IPS DF 19.7 (cell line): ENCODE data around the gene SDC3.

ENCODE experiments used
- DNase-seq: peaks from one replicate; pipeline ENCODE4 v3.0.0-alpha.2; 2013; ENCODE audit warnings: low read depth, low spot score

SDC3 gene

DNA sequence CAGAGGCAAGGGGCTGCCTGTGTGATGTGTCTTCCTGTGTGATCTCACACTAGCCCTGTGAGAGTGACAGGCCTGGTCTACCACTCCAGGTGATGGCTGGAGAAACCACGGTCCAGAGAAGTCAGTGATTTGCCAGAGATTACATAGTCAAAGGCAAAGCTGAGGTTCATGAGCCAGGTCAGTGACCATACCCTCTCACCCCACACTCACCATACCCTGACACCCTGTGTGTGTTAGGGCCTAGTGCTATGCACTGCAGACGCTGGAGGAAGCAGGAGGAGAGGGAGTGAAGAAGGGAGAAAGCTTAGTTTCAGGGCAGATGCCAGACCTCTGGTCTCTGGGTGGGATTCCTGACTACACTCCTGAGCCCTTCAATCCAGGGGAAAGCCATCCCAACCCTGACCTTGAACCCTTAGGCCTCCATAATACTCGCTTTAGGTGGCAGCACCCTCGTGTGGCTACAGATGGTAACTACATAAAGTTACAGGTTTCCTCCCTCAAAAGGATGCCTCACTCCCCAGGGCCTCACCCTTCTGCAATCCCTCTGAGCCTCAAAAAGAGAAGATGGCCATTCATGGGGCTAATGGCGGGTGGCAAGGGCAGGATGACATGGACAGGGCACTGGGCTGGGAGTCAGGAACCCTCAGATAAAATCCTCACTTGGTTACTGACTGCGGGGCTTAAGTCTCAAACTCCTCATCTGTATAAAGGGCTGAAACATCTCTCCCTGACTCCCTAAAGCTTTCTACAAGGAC lies 20.8 kb upstream of the SDC3 start:
- peak; percentile 40 for DNase-seq

DNA sequence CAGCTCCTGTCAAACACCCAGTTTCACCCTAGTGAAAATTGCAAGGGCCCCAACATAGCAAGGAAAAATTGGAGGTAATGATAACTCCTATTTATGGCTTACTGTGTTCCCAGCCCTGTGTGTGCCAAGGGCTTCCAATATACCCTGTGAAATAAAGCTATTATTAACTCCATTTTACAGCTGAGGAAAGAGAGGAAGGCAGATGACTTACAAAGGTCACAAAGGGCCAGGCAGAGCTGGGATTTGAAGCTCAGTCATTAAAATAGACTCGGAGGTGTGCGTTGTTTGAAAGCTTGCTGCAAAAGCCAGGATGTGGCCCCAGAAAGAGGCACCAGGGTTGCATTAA lies 20.2 kb upstream of the SDC3 start:
- no peak for DNase-seq

DNA sequence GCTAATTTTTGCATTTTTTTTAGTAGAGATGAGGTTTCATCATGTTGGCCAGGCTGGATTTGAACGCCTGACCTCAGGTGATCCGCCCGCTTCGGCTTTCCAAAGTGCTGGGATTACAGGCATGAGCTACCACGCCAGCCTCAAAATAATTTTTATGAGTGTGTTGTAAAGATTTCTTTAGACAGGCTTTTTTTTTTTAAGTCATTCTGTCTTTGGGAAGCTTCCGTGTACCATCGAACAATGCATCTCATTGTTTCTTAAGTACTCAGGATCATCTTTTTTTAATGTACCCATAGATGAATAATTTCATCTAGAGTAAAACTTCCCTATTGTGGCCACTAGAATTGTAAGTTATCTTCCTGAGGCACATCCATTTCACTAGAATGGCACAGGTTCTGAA lies 19.6 kb upstream of the SDC3 start:
- no peak for DNase-seq

DNA sequence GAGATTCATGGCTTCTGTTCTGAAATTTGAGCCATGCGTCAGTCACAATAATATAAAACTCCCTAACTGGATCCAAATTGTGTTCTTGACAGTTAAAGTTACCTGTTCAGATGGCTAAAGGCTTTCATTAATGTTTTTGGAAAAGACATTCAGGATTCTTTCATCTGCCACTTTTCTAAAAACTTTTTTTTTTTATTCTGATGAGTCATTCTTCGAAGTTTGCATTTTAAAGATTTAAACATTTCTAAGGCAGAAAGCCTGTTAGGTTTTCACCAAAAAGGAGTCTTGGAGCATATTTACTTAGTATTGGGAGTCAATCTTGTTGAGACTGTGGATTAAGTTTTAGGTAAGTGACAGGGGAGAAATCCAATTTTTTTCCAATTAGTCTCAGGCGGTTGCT lies 18.9 kb upstream of the SDC3 start:
- no peak for DNase-seq

DNA sequence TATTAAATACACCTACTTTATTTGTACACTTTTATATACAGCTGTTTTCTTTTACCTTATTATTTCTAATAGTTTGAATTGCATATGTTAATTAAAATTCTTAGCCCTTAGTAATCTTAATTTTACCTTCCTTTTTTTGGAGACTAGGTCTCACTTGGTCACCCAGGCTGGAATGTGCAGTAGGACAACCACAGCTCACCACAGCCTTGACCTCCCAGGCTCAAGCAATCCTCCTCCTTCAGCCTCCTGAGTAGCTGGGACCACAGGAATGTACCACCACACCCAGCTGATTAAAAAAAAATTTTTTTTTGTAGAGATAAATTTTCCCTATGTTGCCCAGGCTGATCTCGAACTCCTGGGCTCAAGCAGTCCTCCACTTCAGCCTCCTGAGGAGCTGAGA lies 15.0 kb upstream of the SDC3 start:
- DNase-seq: no peak

DNA sequence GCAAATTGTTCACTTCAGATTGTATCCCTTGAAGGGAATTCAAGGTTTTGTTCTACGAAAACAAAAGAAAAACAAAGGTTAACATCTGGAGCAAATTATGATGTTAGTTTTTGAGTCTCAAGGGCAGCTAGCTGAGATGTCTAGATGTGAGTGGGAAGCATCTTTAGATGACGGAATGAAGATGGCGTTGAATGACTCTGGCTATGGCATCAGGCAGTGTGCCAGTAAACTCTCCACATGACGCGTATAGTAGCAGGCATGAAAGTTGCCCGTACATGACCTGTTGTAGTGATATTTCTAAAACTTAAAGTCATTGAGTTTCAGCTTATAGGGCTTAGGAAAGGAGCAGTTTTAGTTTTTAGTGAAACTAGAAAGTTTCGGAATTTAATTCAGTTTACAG lies 12.3 kb upstream of the SDC3 start:
- no peak for DNase-seq

DNA sequence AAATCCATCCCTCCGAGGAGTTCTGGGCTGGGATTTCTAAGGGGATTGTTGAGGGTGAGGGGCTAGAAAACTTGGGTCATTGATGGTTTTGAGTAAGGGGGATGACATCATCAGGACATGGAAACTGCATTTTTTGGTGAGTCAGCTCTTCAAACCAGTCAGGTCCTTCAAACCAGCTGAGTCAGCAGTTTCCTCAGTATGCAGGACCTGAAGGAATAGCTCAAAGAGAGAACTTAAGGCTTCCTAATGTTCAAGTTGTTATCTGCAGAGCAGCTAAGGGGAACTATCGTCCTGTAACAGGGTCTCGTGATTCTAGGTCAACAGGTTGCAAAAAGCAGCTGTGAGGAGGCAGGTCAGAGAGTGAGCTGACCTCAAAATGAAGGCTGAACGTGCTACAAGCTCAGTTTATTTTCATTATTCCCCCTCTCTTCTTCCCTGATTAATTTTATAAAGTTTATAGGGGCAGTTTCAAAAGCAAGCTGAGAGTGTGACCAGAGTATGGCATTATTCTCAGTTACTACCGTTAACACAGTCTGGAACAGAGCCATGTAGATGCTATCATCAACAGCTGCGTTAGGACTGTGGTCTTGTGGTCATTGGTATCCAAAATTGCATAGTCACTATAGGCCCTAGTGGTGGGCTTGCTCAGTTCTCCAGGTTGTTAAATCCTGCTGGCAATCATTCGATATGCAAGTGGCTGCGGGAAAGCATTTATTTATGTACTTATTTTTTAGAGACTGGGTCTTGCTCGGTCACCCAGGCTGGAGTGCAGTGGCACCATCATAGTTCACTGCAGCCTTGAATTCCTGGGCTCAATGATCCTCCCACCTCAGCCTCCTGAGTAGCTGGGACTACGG lies 10.7 kb upstream of the SDC3 start:
- no peak for DNase-seq

DNA sequence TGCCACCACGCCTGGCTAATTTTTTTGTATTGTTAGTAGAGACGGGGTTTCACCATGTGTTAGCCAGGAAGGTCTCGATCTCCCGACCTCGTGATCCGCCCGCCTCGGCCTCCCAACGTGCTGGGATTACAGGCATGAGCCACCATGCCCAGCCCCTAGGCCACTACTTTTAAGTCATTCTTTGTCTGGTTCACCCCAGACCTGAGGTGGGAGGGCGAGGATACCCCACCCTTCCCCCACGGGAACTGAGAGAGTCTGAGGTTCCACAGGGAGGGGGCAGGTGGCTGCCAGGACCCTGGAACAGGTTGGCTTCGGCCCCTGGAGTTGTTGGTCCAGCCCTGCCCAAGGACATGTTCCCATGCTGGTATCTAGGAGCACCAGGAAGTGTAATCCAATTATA lies 7.7 kb upstream of the SDC3 start:
- DNase-seq: no peak

DNA sequence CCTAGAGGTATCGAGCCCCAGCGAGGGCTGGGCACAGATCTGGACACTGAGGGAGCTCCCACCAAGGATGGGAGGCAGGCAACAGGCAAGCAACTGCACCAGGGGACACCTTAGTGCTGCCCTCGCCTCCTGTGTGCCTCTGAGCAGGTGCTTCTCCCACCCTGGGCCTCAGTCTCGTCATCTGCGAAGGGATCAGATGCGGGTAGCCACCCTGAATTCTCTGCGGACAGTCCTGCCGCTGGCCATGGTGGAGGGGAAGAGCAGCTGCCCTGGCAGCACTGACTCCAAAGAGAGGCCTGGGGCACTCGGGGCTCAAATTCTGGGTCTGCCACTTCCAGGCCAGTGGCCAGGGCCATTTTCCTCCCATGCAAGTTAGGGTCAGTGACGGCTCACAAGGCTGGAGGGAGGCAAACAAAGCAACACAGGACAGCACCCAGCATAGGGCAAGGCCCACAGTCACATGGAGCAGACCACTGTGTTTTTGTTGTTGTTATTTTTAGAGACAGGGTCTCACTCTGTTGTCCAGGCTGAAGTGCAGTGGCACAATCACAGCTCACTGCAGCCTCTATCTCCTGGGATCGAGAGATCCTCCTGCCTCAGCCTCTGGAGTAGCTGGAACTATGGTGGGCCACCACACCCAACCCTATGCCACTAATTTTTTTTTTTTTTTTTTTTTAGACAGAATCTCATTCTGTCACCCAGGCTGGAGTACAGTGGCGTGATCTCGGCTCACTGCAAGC lies 7.1 kb upstream of the SDC3 start:
- no peak for DNase-seq

DNA sequence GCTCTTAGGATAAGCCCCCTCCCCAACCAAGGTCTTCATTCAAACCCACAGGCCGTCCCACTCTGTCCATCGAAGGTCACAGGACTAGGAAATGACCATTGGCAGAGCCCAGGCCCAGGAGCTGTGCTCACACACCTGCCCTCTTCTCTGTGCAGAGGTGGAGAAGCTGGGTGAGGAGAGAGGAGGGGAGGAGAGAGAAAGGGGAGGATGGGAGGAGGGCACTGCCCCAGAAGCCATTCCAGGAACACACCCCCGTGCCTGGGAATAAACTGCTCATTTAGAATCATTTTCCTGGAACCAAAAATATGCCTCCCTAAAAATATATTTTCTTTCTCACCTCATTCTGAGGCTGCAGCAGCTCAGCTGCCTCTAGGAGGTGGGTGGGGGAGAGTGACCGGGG lies 6.4 kb upstream of the SDC3 start:
- DNase-seq: no peak

DNA sequence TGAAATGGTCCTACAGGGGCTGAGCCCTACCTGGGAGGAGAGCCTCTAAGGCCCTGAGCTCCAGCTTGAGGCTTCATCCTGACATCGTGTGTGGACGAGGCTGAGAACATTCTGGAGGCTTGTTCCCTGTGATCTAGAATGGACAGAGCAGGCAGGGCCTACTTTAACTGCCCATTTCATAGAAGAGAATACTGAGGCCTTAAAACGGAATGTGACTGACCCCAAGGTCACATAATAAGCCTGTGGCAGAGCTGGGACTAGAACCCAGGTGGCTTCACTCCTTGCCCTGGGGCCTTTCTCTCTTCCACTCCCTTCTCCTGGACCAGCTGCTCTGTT lies 6.0 kb upstream of the SDC3 start:
- DNase-seq: no peak

DNA sequence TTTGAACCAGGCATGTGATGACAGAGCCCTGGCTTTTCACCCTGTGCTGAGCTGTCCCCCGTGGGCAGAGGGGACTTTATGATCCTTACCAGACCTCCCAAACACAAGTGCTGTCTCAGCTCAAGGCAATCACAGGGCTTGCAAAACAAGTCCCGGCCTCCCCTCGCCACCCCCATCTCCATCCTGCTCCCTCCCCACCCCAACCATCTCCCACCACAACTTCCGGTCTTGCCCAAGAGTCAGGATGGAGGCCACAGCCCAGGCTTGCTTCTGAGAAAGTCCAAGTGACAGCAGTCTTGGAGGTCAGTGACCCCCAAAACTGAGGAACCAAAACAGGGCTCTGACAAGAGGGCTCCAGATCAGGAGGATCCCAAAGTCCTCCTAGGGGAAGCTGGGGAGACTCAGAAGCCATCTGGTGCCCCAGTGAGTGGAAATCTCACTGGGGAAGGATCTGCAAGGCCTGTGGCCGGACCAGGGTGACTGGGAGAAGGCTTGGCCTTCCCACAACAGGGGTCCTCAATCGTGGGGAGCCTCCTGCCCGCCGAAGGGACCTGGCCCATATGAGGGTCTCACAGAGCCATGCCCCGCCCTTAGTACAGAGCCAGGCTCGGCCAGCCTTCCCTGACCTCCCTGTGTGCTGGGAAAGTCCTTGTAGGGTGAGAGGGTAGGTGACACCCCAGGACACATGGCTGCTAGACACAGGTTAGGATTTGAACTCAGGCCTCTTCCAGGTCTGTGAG lies 4.5 kb upstream of the SDC3 start:
- DNase-seq: no peak

DNA sequence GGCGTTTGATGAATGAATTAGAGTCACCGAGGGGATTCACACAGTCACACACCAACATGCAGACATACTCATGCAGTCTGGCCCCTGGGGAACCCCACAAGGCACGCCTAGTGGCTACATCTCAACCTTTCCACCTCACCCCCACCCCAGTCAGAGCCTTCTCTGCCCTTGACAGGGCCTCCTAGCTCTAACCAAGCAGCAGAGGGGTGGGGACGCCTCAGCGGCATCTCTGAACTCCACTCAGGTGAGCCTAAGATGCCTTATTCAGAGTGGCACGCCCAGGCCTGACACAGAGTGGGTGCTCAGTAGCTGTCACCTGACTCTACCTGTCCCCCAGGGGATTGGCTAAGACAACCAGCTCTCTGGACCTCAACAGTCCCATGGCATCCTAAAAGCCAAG lies 3.7 kb upstream of the SDC3 start:
- no peak for DNase-seq

DNA sequence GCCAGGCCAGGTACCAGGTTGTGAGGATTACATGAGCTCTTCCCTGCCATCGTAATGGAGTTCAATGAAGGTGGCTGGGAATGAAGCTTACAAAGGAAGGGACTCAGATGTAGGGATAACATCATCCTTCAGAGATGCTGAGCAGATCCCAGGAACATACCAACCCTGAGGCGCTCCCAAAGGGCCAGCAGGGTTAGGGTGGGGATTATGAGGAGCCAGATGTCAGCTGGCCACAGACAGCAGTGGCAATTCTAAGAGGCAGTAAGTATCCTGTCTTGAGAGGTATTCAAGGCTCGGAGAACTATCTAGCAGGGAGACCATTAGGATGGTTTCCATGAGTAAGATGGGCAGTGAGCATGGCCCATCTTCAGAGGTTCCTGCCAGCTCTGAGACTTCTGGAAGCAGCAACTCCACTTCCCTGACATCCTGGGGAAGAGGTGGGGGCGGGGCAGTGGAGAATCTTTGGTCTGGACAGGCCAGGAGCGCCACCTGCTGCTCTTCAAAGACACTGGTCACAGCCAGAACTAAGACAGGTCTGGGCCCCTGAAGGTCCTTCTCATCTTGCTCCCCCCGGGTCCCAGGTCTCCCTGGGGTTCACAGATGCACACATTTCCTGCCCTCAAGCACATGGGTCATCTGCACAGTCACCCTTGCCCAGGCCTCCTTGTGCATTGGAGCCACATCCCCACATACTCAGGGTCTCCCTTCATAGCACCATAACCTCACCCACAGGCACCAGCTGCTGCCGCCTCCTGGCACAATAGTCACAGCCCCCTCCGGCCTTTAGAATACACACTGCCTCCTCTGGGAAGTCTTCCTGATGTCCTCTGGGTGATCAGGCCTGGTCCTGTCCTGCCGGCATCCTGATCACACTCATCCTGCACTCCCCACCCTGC lies 2.7 kb upstream of the SDC3 start:
- peak; percentile 56 for DNase-seq

DNA sequence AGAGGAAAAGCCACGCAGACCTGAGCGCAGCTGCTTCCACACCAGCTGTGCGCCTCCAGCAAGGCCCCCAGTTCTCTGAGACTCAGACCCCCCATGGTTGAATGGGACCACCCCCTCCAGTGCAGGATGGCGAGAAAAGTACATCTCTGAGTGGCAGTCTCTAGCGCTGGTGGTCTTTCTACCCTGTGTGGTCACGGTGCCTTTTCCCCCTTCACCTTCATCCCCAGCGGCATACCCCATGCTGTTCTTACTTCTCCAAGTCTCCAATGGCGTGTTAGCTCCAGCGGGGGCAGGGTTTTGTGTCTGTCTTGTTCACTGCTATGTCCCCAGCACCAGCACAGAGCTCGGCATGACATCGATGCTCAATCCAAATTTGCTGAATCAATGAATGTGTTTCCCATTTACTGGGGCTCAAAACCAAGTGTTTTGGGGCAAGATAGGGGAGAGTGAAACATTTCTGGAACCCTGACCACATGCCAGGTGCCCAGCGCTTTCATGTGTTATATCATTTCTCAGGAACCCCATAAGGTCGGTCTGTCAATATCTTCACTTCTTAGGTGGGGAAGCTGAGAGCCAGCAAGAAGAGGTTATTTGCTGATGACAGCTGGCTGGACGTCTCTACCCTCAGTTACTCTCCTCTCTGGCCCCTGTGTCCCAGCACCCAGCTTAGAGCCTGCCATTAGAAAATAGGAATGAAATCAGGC lies 959 bp upstream of the SDC3 start:
- DNase-seq: no peak

DNA sequence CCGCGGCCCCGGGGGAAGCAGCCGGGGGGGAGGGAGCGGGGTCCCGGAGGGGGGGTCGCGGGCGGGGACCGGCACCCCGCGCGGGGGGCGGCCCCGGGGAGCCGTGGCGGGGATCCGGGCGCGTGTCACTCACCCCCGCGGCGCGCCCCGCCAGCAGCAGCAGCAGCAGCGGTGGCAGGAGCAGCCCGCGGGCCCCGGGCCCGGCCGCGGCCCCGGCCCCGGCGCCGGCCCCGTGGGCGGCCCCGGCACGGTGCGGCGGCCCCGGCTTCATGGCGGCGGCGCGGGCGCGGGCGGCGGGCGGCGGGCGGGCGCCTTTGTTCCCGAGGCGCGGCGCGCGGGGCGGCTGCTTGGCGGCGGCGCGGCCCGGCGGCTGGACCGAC lies 252 bp downstream of the SDC3 start:
- DNase-seq: no peak

DNA sequence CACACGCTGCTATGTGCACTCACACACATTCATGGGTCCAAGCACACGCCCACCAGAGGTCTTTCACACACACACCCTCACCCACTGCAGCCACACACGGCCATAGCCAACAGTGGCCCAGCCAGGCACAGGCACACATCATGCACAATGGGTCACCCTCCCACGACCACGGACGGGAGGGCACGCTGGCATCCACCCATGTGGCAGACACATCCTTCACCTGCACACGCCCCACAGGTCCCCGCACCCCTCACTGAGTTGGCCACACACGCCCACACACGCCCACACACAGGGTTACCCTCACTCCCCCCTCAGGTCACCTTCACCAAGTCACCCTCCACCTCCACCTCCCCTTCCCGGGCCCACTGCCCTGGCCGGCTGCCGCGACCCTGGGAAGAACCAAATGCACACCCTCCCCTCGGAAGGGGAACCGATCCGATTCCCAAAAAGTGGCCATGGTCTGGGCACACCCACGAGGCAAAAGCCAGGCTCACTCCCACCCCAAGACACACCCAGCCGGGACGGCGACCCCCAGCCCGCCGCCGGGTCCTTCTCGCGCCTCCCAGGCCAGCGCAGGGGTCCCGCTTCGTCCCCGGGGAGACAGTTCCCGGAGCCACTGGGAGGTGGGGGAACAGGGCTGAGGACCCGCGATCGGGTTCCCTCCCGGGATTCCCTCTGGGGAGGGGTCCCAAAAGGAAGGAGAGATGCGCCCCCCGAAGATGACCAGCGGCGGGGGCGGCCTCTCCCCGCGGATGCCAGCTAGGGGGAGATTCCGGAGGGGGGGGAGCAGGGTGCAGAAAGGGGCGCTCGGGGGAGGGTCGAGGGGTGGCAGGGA lies 860 bp downstream of the SDC3 start:
- no peak for DNase-seq

DNA sequence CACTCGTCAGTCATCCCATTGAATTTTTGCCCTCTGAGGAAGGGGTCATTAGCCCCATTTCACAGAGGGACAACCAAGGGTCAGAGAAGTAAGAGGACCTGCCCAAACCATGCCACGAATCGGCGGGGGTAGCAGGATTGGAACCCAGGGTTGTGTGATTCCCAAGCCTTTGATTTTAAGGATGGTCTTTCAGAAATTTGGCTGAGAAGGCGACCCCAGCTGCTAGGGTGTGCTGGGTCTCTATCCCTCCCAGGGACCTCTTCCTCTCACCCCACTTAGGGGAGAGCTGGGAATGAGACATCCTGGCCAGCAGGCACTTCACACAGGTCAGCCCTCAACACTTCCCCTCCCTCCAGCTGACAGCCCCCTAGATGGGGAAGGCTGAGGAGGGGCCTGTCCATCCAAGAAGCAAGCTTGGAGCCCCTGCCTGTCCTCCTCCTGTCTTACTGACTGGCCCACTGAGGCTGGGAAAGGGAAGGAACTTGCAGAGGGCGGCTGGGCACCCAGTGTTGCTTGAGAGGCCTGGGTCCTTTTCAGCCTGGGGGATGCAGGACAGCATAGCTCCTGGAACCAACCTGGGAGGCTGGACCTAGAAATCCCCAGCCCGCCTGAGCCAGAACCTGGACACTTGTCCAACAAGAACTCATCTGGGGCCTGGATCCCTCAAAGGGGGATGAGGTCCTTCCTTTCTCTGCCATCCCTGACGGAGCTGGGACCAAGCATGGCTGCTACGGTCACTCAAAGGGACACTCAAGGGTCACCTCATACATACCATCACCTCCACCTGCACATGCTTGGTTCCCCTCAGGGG lies 1.7 kb downstream of the SDC3 start:
- no peak for DNase-seq
